ENCODE data around the gene SORL1. TPM values are rescaled to one million over a fixed set of nuclear protein-coding genes. Genes with fewer than 3 reads are reported as not detected.

Gene SORL1
- total and polyA plus RNA-seq, 2 experiments from 2014 or later, result 6.4 to 18.2 TPM

- no peaks in the 10 kb centered on the region for H3K4me1 ChIP-seq (ENCODE audit: low read depth)
- no peak for DNase-seq (ENCODE audit: low read depth in 1 of 2, low spot score in 1 of 2)
- H3K9me3 ChIP-seq (ENCODE audit: low read depth), result no peaks in the 10 kb centered on the region
- TF ChIP-seq CTCF (IDR thresholded peaks at IDR 0.05; ENCODE audit: low read depth, low read length), result no peak
- no peaks in the 10 kb centered on the region for H3K27me3 ChIP-seq
- H3K36me3 ChIP-seq, result no peaks in the 10 kb centered on the region
- no peak overlapping the region for H3K27ac ChIP-seq
- no peak overlapping the region for H3K4me3 ChIP-seq
Measured at GRCh38 chr11:121575963-121576290, 123.8 kb downstream of the SORL1 start.

DNA sequence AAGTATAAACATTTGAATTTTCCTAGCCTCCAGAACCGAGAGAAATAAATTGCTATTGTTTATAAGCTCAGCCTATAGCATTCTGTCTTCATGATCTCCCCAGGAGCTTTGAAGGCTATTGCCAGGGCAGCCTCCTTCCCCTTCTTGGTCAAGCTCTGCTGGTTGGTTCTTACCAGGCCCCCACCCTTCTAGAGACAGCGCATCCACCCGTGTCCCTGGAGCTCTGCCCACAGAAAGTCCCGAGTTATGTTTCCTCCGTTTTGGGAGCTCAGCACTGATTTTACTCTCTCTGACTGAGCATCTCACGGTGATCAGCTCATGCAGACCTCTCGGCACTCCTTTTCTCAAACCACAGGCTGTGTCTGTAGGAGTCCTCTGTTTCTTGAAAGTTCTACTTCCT lies 124.4 kb downstream of the SORL1 start:
- no peaks in the 10 kb centered on the region for H3K4me1 ChIP-seq (ENCODE audit: low read depth)
- H3K9me3 ChIP-seq (ENCODE audit: low read depth), result no peaks in the 10 kb centered on the region
- no peaks in the 10 kb centered on the region for H3K27me3 ChIP-seq
- no peak overlapping the region for H3K27ac ChIP-seq
- no peak overlapping the region for H3K4me3 ChIP-seq
- no peaks in the 10 kb centered on the region for H3K36me3 ChIP-seq
- DNase-seq (ENCODE audit: low read depth in 1 of 2, low spot score in 1 of 2), result no peak
- no peak for TF ChIP-seq CTCF (IDR thresholded peaks at IDR 0.05; ENCODE audit: low read depth, low read length)

DNA sequence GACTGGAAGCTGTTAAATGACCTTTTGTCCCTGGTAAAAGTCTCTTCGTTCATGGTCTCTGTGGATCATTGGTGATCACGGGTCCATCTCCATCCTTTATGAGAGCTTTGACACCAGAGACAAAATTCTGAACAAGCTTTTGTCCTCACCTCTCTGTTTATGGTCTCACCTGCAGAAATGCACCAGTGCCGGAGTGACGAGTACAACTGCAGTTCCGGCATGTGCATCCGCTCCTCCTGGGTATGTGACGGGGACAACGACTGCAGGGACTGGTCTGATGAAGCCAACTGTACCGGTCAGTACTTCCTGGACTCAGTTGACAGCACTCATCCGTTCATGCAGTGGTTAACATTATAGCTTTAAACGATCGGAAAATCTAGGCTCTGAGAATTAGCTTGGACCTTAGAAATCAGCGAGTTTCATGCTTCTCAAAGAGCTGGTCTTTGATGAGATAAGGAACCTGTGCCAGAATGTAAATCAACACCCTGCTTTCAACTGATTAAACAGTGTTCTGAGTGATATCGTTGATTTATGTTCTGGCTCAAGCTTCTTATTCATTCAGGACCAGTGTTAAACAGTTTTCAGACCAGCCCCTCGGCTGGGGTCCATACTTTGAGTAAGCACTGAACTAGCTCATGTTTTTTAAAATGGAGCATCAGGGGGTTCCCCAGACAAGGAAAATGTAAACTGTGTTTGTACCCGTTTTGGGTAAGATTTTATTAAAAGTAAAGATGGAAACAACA lies 125.2 kb downstream of the SORL1 start:
- Histone ChIP-seq H3K4me3 (no peak overlapping the region), H3K4me1 (ENCODE audit: low read depth) (no peaks in the 10 kb centered on the region), H3K9me3 (ENCODE audit: low read depth) (no peaks in the 10 kb centered on the region), H3K36me3 (no peaks in the 10 kb centered on the region), H3K27me3 (no peaks in the 10 kb centered on the region), H3K27ac (no peak overlapping the region)
- DNase-seq (ENCODE audit: low read depth in 1 of 2, low spot score in 1 of 2), result no peak
- TF ChIP-seq CTCF (IDR thresholded peaks at IDR 0.05; ENCODE audit: low read depth, low read length), result no peak

GRCh38 chr11:121578251-121578976 lies 126.3 kb downstream of the SORL1 start:
- Histone ChIP-seq H3K27ac (no peak overlapping the region), H3K4me3 (no peak overlapping the region), H3K27me3 (no peaks in the 10 kb centered on the region), H3K36me3 (no peaks in the 10 kb centered on the region), H3K9me3 (ENCODE audit: low read depth) (no peaks in the 10 kb centered on the region), H3K4me1 (ENCODE audit: low read depth) (no peaks in the 10 kb centered on the region)
- no peak for TF ChIP-seq CTCF (IDR thresholded peaks at IDR 0.05; ENCODE audit: low read depth, low read length)
- DNase-seq (ENCODE audit: low read depth in 1 of 2, low spot score in 1 of 2), result peak in 1 of 2 donors; percentile 23

- H3K4me1 ChIP-seq (ENCODE audit: low read depth), result no peaks in the 10 kb centered on the region
- no peak for TF ChIP-seq CTCF (IDR thresholded peaks at IDR 0.05; ENCODE audit: low read depth, low read length)
- H3K27ac ChIP-seq, result no peak overlapping the region
- H3K36me3 ChIP-seq, result no peaks in the 10 kb centered on the region
- H3K9me3 ChIP-seq (ENCODE audit: low read depth), result no peaks in the 10 kb centered on the region
- H3K27me3 ChIP-seq, result no peaks in the 10 kb centered on the region
- no peak for DNase-seq (ENCODE audit: low read depth in 1 of 2, low spot score in 1 of 2)
- no peak overlapping the region for H3K4me3 ChIP-seq
Measured at GRCh38 chr11:121580154-121580553, 128.0 kb downstream of the SORL1 start.

Data from cardiac muscle cell (in vitro differentiated cells and primary cell).